Measurements from ENCODE around the gene UNC13B. TPM values are rescaled to one million over a fixed set of nuclear protein-coding genes. Genes with fewer than 3 reads are reported as not detected.

UNC13B gene
- total and polyA plus RNA-seq, 2 of the 8 experiments (the other 6 are each of a cell fraction or from before 2014, with no cell fraction given) = 23.1 to 51.7 TPM

DNA sequence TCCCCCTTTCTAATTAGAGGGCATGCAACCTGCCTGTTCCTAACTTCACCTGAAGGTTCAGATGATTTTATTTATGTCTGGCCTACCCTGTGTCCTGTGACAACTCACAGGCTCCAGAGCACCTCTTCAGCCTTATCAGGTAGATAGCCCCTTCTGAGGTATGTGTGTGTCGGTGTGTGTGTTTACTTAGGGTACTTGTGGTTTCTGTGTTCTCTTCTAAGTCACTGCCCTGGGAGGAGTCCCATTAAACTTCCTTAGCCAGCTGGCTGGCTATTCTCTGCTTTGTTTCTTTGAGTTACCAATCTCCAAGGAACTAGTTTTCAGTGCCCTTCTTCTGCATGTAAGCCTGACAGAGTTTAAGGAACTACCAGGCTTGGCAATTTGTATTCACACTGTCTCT lies 74.9 kb downstream of the UNC13B start:
- H3K23ac ChIP-seq (ENCODE audit: insufficient read length) = no peak overlapping the region
- H2AFZ ChIP-seq (ENCODE audit: low read length) = no peak overlapping the region
- CTCF ChIA-PET (ENCODE audit: partially characterized antibody) = interaction anchor here (1.5 kb wide), 1 partner anchor 19 kb away, joined by 5 read pairs; no protein-coding TSS in a partner anchor
- no peak overlapping the region for H3K27ac ChIP-seq (ENCODE audit: low read depth, low read length)
- H4K5ac ChIP-seq (ENCODE audit: insufficient read length, low read depth, low read length) = no peak overlapping the region
- no peak overlapping the region for H3K4me2 ChIP-seq (ENCODE audit: insufficient read depth in 1 of 2, low read depth in 2 of 2, low read length in 2 of 2)
- no peak overlapping the region for H2BK12ac ChIP-seq (ENCODE audit: low read depth, low read length)
- DNase-seq (ENCODE audit: low read depth in 1 of 2, low spot score in 2 of 2) (no peak), FAIRE-seq (no peak)
- no peaks in the 10 kb centered on the region for H3K79me2 ChIP-seq (ENCODE audit: control insufficient read depth in 1 of 2, insufficient read depth in 2 of 2, low read length in 2 of 2)
- POLR2A ChIA-PET (ENCODE audit: partially characterized antibody) = no interaction called here
- WGBS, 2 experiments (ENCODE audit: extremely low coverage in 1 of 2, insufficient coverage in 1 of 2, insufficient read length in 1 of 2, insufficient replicate concordance in 2 of 2, low coverage in 1 of 2, low lambda C conversion rate in 2 of 2, missing lambda C conversion rate in 1 of 2) = 100% methylated on average over 1 of the region's 1 CpG; no CpG with 5 or more reads in 1 of the 2 experiments
- no peaks in the 10 kb centered on the region for H3K23me2 ChIP-seq (ENCODE audit: low read depth, low read length)
- H3K79me1 ChIP-seq (ENCODE audit: low read depth, low read length) = no peaks in the 10 kb centered on the region
- no peak overlapping the region for H2BK120ac ChIP-seq (replicated peaks; ENCODE audit: low read depth, low read length)
- TF ChIP-seq EGR1 (IDR thresholded peaks at IDR 0.05; ENCODE audit: borderline replicate concordance, low read depth, low read length) (no peak), MAFK (IDR thresholded peaks at IDR 0.05; ENCODE audit: low read depth, low read length) (no peak), FOSL1 (IDR thresholded peaks at IDR 0.05; ENCODE audit: insufficient read depth, low read depth, low read length) (no peak)
- H4K91ac ChIP-seq (replicated peaks; ENCODE audit: insufficient read length, low read length) = no peak overlapping the region
- peaks cover 0 to 5% (median 0%) of the 10 kb centered on the region in 4 experiments; a peak in 2 of 8 replicates for H3K36me3 ChIP-seq (ENCODE audit: control insufficient read depth in 2 of 4, insufficient read depth in 4 of 4, low read length in 3 of 4)
- no peak overlapping the region for H3K18ac ChIP-seq (ENCODE audit: extremely low read depth, low read length)
- H3K4me1 ChIP-seq (replicated peaks in 1 of 4; ENCODE audit: control insufficient read depth in 3 of 4, insufficient read depth in 4 of 4, low read length in 3 of 4) = no peaks in the 10 kb centered on the region
- no peak overlapping the region for H3K9ac ChIP-seq (replicated peaks in 1 of 4; ENCODE audit: extremely low read depth in 1 of 4, low read depth in 3 of 4, low read length in 3 of 4)
- no peak overlapping the region for H4K8ac ChIP-seq (ENCODE audit: extremely low read depth, insufficient read depth, low read length)
- H2BK5ac ChIP-seq (ENCODE audit: low read depth, low read length) = no peak overlapping the region
- H2BK15ac ChIP-seq (ENCODE audit: low read length) = no peak overlapping the region
- H4K20me1 ChIP-seq (replicated peaks in 1 of 2; ENCODE audit: control insufficient read depth in 1 of 2, insufficient read depth in 2 of 2, low read length in 2 of 2) = no peaks in the 10 kb centered on the region
- no peak overlapping the region for H3K56ac ChIP-seq (replicated peaks; ENCODE audit: insufficient read length, low read depth, low read length)
- H2BK20ac ChIP-seq (ENCODE audit: low read length) = no peak overlapping the region
- H3K9me3 ChIP-seq (ENCODE audit: insufficient read depth in 2 of 2, low read depth in 1 of 2, low read length in 1 of 2) = peaks cover 3 to 4% of the 10 kb centered on the region in 2 experiments; a peak in 1 of 4 replicates
- H2AK5ac ChIP-seq (ENCODE audit: low read depth, low read length) = no peak overlapping the region
- no peak overlapping the region for H3K4me3 ChIP-seq (ENCODE audit: extremely low read depth in 1 of 4, insufficient read depth in 2 of 4, low read depth in 3 of 4, low read length in 4 of 4)
- no peak overlapping the region for H3K4ac ChIP-seq (replicated peaks; ENCODE audit: insufficient read length, low read depth, low read length)
- H3K27me3 ChIP-seq (replicated peaks in 1 of 4; ENCODE audit: control insufficient read depth in 3 of 4, extremely low read depth in 1 of 4, insufficient read depth in 3 of 4, low read length in 3 of 4) = no peaks in the 10 kb centered on the region
- no peak overlapping the region for H3K14ac ChIP-seq (ENCODE audit: insufficient read length)
